Measurements from ENCODE around the gene MLH1. TPM values are rescaled to one million over a fixed set of nuclear protein-coding genes. Genes with fewer than 3 reads are reported as not detected.
"Not testable (repeated sequence)": the region's sequence is repeated elsewhere in the genome, so short reads cannot be mapped to it uniquely, and the experiment has no call there.

The MLH1 gene
- total RNA-seq, 1 donor from 2014 or later, result 71.0 TPM

- H3K9me3 Mint-ChIP-seq; DNase-seq; H3K36me3 Mint-ChIP-seq (ENCODE audit: low read depth); H3K27ac Mint-ChIP-seq; H3K4me1 Mint-ChIP-seq; H3K27me3 Mint-ChIP-seq; H3K4me3 Mint-ChIP-seq: not testable (repeated sequence)
- intact Hi-C loops (cut with micrococcal nuclease), result loop anchor here (5.0 kb wide), 1 partner anchor 996 kb away; no protein-coding TSS in a partner anchor
Measured at GRCh38 chr3:36963008-36963407, 30.3 kb upstream of the MLH1 start.

DNA sequence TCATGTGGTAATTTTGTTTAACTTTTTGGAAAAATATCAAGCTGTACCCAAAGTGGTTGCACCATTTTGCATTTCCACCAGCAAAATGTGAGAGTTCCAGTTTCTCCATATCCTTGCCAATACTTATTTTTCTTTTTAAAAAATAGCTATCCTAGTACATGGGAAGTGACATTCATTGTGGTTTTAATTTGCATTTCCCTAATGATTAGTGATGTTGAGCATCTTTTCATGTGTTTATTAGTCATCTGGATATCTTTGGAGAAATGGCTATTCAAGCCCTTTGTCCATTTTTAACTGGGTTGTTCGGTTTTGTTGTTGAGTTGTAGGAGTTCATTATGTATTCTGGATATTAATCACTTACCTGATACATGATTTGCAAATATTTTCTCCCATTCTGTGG is 29.0 kb upstream of the MLH1 start:
- Mint-ChIP-seq H3K4me1 (peaks cover 1% of the 10 kb centered on the region), H3K36me3 (ENCODE audit: low read depth) (no peaks in the 10 kb centered on the region), H3K27ac (no peak overlapping the region), H3K9me3 (no peaks in the 10 kb centered on the region), H3K27me3 (no peaks in the 10 kb centered on the region), H3K4me3 (no peak overlapping the region)
- no peak for DNase-seq
- intact Hi-C loops (cut with micrococcal nuclease), result loop anchor here (5.0 kb wide), 1 partner anchor 997 kb away; no protein-coding TSS in a partner anchor

GRCh38 chr3:36964817-36965216 is 28.5 kb upstream of the MLH1 start:
- Mint-ChIP-seq H3K4me1 (peaks cover 4% of the 10 kb centered on the region), H3K36me3 (ENCODE audit: low read depth) (no peaks in the 10 kb centered on the region), H3K27ac (no peak overlapping the region), H3K9me3 (no peaks in the 10 kb centered on the region), H3K4me3 (no peak overlapping the region), H3K27me3 (no peaks in the 10 kb centered on the region)
- intact Hi-C loops (cut with micrococcal nuclease), result loop anchor here (5.0 kb wide), 1 partner anchor 998 kb away; no protein-coding TSS in a partner anchor
- no peak for DNase-seq

GRCh38 chr3:36965440-36965839 is 27.9 kb upstream of the MLH1 start:
- intact Hi-C loops (cut with micrococcal nuclease), result no loop called here
- Mint-ChIP-seq H3K36me3 (ENCODE audit: low read depth) (no peaks in the 10 kb centered on the region), H3K4me1 (peaks cover 8% of the 10 kb centered on the region), H3K9me3 (no peaks in the 10 kb centered on the region), H3K4me3 (no peak overlapping the region), H3K27ac (no peak overlapping the region), H3K27me3 (no peaks in the 10 kb centered on the region)
- no peak for DNase-seq

DNA sequence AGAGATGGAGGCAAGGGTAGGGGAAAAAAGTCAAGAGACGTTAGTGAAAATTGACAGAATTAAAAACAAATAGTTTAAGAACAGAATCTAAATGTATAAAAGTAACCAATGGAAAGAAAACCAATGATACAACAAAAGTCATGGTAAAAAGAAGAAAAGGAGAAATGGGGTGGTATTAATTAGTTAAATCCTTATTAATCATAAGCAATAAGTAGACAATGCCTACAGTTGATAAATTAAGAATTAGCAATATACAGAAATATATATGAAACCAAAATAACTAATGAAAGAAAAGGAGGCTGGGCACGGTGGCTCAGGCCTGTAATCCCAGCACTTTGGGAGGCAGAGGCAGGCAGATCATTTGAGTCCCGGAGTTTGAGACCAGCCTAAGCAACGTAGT is 24.2 kb upstream of the MLH1 start:
- Mint-ChIP-seq H3K9me3 (peaks cover 4% of the 10 kb centered on the region), H3K27ac (peak overlapping the region; percentile 64), H3K4me3 (no peak overlapping the region), H3K4me1 (peaks cover 22% of the 10 kb centered on the region), H3K36me3 (ENCODE audit: low read depth) (peaks cover 7% of the 10 kb centered on the region), H3K27me3 (no peaks in the 10 kb centered on the region)
- intact Hi-C loops (cut with micrococcal nuclease), result no loop called here
- DNase-seq, result no peak

DNA sequence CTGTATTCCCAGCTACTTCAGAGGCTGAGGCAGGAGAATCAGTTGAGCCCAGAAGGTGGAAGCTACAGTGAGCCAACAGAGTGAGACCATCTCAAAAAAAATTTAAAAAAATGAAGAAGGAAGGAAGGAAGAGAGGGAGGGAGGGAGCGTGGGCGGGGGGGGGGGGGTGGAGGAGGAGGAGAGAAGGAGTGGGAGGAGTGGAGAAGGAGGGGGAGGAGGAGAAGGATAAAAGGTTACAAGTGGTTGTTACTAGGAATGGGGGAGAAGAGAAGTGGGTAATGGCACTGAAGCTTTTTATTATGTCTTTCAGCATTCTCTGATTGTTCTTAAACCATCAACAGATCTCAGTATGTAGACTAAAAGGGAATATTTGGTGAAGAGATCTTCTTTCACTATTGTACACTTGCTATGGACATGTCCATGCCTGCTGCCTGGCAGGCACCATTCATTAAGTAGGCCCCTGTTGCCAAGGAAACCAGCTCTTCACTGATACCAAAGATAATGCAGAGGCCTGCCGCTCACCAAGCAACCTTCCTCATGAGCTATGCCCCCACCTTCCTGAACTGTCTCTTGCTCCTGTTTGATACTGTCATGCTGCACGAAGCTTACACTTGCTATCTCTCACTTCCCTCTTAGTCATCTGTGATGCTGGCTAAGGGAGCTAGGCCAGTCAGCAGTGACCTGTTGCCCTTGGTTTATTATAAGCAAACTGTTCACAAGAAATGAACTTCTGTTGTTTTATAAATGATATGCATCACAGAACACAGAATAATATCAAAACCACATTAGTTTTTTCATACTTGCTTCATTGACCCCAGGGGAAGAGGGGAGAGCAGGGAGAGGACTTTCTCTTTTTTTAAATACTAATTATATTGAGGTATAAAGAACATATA is 23.5 kb upstream of the MLH1 start:
- Mint-ChIP-seq H3K4me3 (peak overlapping the region; percentile 21), H3K27ac (peak overlapping the region; percentile 71), H3K9me3 (peaks cover 4% of the 10 kb centered on the region), H3K36me3 (ENCODE audit: low read depth) (peaks cover 9% of the 10 kb centered on the region), H3K4me1 (peaks cover 23% of the 10 kb centered on the region), H3K27me3 (no peaks in the 10 kb centered on the region)
- intact Hi-C loops (cut with micrococcal nuclease), result no loop called here
- DNase-seq, result peak; percentile 81

DNA sequence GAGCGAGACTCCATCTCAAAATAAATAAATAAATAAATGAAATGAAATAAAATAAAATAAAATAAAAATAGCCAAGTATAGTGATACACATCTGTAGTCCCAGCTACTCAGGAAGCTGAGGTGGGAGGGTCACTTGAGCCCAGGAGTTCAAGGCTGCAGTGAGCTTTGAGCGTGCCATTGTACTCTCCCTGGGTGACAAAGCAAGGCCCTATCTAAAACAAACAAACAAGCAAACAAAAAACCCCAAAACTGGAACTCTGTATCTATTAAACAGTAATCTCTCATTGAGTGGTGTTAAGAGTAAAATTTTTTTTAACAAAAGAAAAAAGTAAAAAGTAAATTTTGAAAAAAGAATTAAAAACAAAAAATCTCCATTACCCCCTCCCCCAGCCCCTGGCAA is 21.2 kb upstream of the MLH1 start:
- H3K4me3 Mint-ChIP-seq, result no peak overlapping the region
- H3K36me3 Mint-ChIP-seq (ENCODE audit: low read depth), result peaks cover 21% of the 10 kb centered on the region
- H3K9me3 Mint-ChIP-seq, result peaks cover 4% of the 10 kb centered on the region
- intact Hi-C loops (cut with micrococcal nuclease), result no loop called here
- peaks cover 23% of the 10 kb centered on the region for H3K4me1 Mint-ChIP-seq
- no peak overlapping the region for H3K27ac Mint-ChIP-seq
- H3K27me3 Mint-ChIP-seq, result no peaks in the 10 kb centered on the region
- no peak for DNase-seq

GRCh38 chr3:36973139-36973538 is 20.2 kb upstream of the MLH1 start:
- Mint-ChIP-seq H3K27me3 (no peaks in the 10 kb centered on the region), H3K36me3 (ENCODE audit: low read depth) (peaks cover 23% of the 10 kb centered on the region), H3K27ac (no peak overlapping the region), H3K4me3 (no peak overlapping the region), H3K4me1 (peaks cover 23% of the 10 kb centered on the region), H3K9me3 (peaks cover 4% of the 10 kb centered on the region)
- no peak for DNase-seq
- intact Hi-C loops (cut with micrococcal nuclease), result no loop called here

DNA sequence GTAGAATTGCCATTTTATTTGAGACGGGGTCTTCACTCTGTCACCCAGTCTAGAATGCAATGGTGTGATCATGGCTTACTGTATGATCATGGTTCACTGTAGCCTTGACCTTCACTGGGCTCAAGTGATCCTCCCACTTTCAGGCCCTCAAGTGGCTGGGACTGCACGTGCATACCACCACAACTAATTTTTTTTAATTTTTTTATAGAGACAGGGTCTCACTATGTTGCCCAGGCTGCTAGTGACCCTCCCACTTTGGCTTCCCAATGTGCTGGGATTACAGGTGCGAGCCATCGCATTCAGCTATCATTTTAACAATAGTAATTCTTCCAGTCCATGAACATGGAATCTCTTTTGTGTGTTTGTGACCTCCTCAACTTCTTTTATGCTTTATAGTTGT is 12.3 kb upstream of the MLH1 start:
- no peak overlapping the region for H3K4me3 Mint-ChIP-seq
- H3K36me3 Mint-ChIP-seq (ENCODE audit: low read depth), result peaks cover 69% of the 10 kb centered on the region
- intact Hi-C loops (cut with micrococcal nuclease), result no loop called here
- no peak for DNase-seq
- H3K9me3 Mint-ChIP-seq, result peaks cover 14% of the 10 kb centered on the region
- no peak overlapping the region for H3K27ac Mint-ChIP-seq
- peaks cover 2% of the 10 kb centered on the region for H3K4me1 Mint-ChIP-seq
- no peaks in the 10 kb centered on the region for H3K27me3 Mint-ChIP-seq

GRCh38 chr3:36988356-36988755 is 5.0 kb upstream of the MLH1 start:
- peaks cover 60% of the 10 kb centered on the region for H3K36me3 Mint-ChIP-seq (ENCODE audit: low read depth)
- no peaks in the 10 kb centered on the region for H3K27me3 Mint-ChIP-seq
- H3K4me1 Mint-ChIP-seq, result peaks cover 39% of the 10 kb centered on the region
- intact Hi-C loops (cut with micrococcal nuclease), result no loop called here
- peaks cover 5% of the 10 kb centered on the region for H3K9me3 Mint-ChIP-seq
- peak; percentile 55 for DNase-seq
- peak overlapping the region; percentile 9 for H3K27ac Mint-ChIP-seq
- peak overlapping the region; percentile 73 for H3K4me3 Mint-ChIP-seq

- peaks cover 5% of the 10 kb centered on the region for H3K9me3 Mint-ChIP-seq
- no peaks in the 10 kb centered on the region for H3K27me3 Mint-ChIP-seq
- peaks cover 39% of the 10 kb centered on the region for H3K4me1 Mint-ChIP-seq
- peak overlapping the region; percentile 70 for H3K4me3 Mint-ChIP-seq
- peaks cover 53% of the 10 kb centered on the region for H3K36me3 Mint-ChIP-seq (ENCODE audit: low read depth)
- intact Hi-C loops (cut with micrococcal nuclease), result no loop called here
- no peak overlapping the region for H3K27ac Mint-ChIP-seq
- no peak for DNase-seq
Measured at GRCh38 chr3:36989005-36989404, 4.3 kb upstream of the MLH1 start.

- peaks cover 5% of the 10 kb centered on the region for H3K9me3 Mint-ChIP-seq
- H3K27me3 Mint-ChIP-seq, result no peaks in the 10 kb centered on the region
- H3K4me3 Mint-ChIP-seq, result peak overlapping the region; percentile 70
- H3K4me1 Mint-ChIP-seq, result peaks cover 42% of the 10 kb centered on the region
- DNase-seq, result no peak
- intact Hi-C loops (cut with micrococcal nuclease), result no loop called here
- no peak overlapping the region for H3K27ac Mint-ChIP-seq
- H3K36me3 Mint-ChIP-seq (ENCODE audit: low read depth), result peaks cover 52% of the 10 kb centered on the region
Measured at GRCh38 chr3:36989568-36989967, 3.8 kb upstream of the MLH1 start.

DNA sequence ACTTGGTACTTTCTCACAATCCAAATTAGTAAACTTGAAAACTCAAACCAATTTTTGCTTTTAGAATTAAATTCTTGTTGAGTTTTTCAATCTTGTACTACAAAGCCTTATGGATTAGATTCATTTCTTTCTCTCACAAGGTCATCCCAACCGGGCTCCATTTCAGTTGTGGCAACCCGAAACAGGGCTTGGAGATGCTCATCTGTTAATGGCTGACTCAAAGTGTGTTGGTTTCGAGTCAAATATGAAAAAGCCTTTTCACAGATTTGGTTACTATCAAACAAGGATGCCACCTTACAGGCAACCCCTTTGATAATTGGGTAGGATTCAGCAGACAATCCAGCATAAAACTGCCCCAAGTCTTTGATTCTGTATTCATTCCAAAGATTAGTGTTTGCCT is 2.2 kb upstream of the MLH1 start:
- intact Hi-C loops (cut with micrococcal nuclease), result no loop called here
- Mint-ChIP-seq H3K36me3 (ENCODE audit: low read depth) (peaks cover 38% of the 10 kb centered on the region), H3K9me3 (peaks cover 5% of the 10 kb centered on the region), H3K4me3 (no peak overlapping the region), H3K4me1 (peaks cover 41% of the 10 kb centered on the region), H3K27me3 (no peaks in the 10 kb centered on the region), H3K27ac (no peak overlapping the region)
- DNase-seq, result peak; percentile 72

GRCh38 chr3:36991923-36992805 is 1.2 kb upstream of the MLH1 start:
- DNase-seq, result peak; percentile 55
- Mint-ChIP-seq H3K36me3 (ENCODE audit: low read depth) (peaks cover 42% of the 10 kb centered on the region), H3K4me1 (peaks cover 44% of the 10 kb centered on the region), H3K27ac (no peak overlapping the region), H3K9me3 (peaks cover 5% of the 10 kb centered on the region), H3K27me3 (no peaks in the 10 kb centered on the region), H3K4me3 (no peak overlapping the region)
- intact Hi-C loops (cut with micrococcal nuclease), result loop anchor here (1.0 to 2.0 kb wide), 3 partner anchors 34 to 1145 kb away; partner anchors contain the start of gene ACAA1
